ENCODE results near the gene SOX18.
A peak's percentile ranks its signal among the peaks of the same experiment; 100 is the strongest.

Gene SOX18

GRCh38 chr20:64041040-64041780 is 8.2 kb downstream of the SOX18 start:
- DNase-seq (ENCODE audit: low read depth in 2 of 2), result no peak
- TF ChIP-seq CTCF (IDR thresholded peaks at IDR 0.05; ENCODE audit: low read depth, low read length), result no peak
- H3K4me3 ChIP-seq (replicated peaks in 1 of 2; ENCODE audit: low read depth in 2 of 2, low read length in 2 of 2), result no peak overlapping the region

- TF ChIP-seq CTCF (IDR thresholded peaks at IDR 0.05; ENCODE audit: low read depth, low read length), result no peak
- DNase-seq (ENCODE audit: low read depth in 2 of 2), result no peak
- H3K4me3 ChIP-seq (replicated peaks in 1 of 2; ENCODE audit: low read depth in 2 of 2, low read length in 2 of 2), result no peak overlapping the region
Measured at GRCh38 chr20:64040231-64041039, 9.0 kb downstream of the SOX18 start.

DNA sequence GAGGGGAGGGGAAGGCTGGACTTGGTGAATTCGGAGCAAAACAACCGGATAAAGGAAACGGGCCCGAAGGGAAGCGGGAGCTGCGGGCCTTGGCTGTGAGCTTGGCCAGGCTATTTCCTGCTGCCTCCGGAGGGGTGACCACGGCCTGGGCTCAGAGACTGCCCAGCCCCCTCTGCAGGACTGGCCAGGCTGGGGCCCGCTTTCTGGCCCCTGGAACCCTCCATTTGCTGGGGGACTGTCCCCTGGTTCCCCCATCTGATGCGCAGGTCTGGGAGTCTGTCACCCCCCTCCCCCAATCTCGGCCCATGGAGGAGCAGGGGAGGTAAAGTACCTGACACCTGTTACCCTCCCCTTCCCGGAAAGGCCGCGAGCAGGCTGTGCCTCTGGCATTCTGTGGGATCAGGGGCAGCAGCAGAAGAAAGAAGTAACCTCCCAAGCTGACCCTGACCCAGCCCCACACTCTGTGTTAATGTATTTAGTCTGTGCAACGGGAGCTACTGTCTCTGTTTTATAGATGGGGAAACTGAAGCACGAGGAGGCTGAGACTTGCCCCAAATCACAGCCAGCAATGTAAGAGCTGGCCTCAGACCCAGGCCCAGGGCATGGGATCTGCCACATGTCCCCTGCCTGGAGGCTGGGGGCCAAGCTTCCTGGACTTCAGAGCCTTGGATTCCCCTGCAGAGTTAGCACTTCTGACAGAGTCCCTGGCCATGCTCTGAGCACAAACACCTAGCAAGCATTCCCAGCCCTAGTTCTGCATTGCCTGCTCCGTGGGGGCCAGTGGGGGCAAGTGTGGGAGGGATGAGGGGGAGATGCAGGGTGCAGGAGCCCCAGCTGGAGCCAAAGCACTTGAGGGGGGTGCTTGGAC is 9.9 kb downstream of the SOX18 start:
- no peak for TF ChIP-seq CTCF (IDR thresholded peaks at IDR 0.05; ENCODE audit: low read depth, low read length)
- DNase-seq (ENCODE audit: low read depth in 2 of 2), result no peak
- H3K4me3 ChIP-seq (replicated peaks in 1 of 2; ENCODE audit: low read depth in 2 of 2, low read length in 2 of 2), result peak overlapping the region; percentile 11 to 21

DNA sequence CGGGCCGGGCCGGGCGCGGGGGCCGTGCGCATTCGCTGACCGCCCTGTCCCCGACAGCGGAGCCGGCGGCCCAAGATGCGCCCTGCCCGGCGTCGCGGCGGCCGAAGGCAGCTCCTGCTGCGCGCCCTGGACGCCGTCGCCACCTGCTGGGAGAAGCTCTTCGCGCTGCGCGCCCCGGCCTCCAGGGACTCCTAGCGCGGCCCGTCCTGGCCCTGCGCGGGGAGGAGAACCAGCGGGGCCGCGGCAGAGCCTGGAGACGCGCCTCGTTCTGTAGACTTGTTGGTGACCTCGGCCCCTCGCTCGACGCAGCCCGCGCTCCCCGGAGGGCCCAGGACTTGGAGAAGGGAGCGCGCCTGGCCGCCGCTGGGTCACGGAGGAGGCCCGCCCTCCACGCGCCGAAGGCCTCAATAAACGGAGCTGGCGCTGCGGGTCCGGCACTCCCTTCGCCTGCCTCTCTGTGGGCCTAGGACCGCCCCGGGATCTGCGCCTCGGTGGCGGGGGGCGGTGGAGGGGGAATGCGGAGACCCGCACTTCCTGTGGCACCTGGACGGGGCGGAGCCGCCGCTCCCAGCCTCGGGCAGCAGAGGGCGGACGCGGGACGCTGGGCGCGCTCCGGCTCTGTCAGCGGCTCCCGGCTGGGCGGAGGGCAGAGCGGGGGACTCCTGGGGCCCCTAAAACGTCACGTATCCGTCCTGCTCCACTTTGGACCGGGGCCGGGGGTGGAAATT is 10.7 kb downstream of the SOX18 start:
- TF ChIP-seq CTCF (IDR thresholded peaks at IDR 0.05; ENCODE audit: low read depth, low read length), result peak; percentile 51
- peak overlapping the region; percentile 19 to 38 for H3K4me3 ChIP-seq (replicated peaks in 1 of 2; ENCODE audit: low read depth in 2 of 2, low read length in 2 of 2)
- DNase-seq (ENCODE audit: low read depth in 2 of 2), result peak; percentile 65 to 76

DNA sequence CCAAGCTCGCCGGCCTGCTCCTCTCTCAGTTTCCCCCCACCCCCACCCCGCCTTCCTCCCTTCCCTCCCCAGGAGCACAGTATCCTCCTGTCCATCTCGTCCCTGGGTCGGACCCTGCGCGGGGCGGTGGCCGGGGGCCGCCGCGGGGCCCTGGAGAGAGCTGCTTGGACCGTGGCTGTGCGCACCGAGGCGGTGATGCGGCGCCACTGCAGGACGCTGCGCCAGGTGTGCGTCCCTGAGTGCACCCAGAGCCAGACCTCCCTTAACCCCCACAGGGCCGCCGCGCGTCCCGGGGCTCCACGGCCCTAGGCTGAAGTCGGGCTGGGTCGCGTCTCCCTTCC is 11.2 kb downstream of the SOX18 start:
- TF ChIP-seq CTCF (IDR thresholded peaks at IDR 0.05; ENCODE audit: low read depth, low read length), result no peak
- DNase-seq (ENCODE audit: low read depth in 2 of 2), result no peak
- H3K4me3 ChIP-seq (replicated peaks in 1 of 2; ENCODE audit: low read depth in 2 of 2, low read length in 2 of 2), result peak overlapping the region in 1 of 2 donors; percentile 5

Data from cardiac fibroblast (primary cell).